Right lobe of liver (tissue), 6 donors: Measurements from ENCODE around the gene AMT. TPM values are rescaled to one million over a fixed set of nuclear protein-coding genes. Genes with fewer than 3 reads are reported as not detected.
A peak's percentile ranks its signal among the peaks of the same experiment; 100 is the strongest.

ENCODE experiments used
- ATAC-seq, 4 donors: fragments of 200-7000 bp; cut with Tn5 transposase; one replicate each; pipeline ENCODE4 v1.9.1; 2020; ENCODE audit warnings: mild to moderate bottlenecking in 4 of 4, moderate library complexity in 4 of 4
- DNase-seq, 3 donors: peaks; one replicate each; pipeline ENCODE4 v3.0.0-alpha.2; 2020
- H3K27ac ChIP-seq, 3 donors: fragments of 200-600 bp; one replicate each; pipeline ENCODE4 v1.8.0; 2022
- H3K27me3 ChIP-seq, 2 donors: fragments of 200-600 bp; one replicate each; pipeline ENCODE4 v1.8.0; 2022
- H3K36me3 ChIP-seq, 4 donors: fragments of 200-600 bp; sonication (generic) in 1 of 4; one replicate each; pipeline versions ENCODE4 v1.5.1 to v1.8.0; 2017 to 2022; ENCODE audit warnings: control low read depth in 1 of 4
- H3K4me1 ChIP-seq, 4 donors: fragments of 200-600 bp; sonication (generic) in 1 of 4; one replicate each; pipeline versions ENCODE4 v1.5.1 to v1.8.0; 2017 to 2022; ENCODE audit warnings: control low read depth in 1 of 4
- H3K4me3 ChIP-seq, 3 donors: fragments of 200-600 bp; one replicate each; pipeline ENCODE4 v1.8.0; 2022
- H3K9me3 ChIP-seq, 4 donors: fragments of 200-600 bp; sonication (generic) in 1 of 4; one replicate each; pipeline versions ENCODE4 v1.5.1 to v1.8.0; 2017 to 2022; ENCODE audit warnings: control low read depth in 1 of 4
- CTCF ChIP-seq, 4 donors: fragments of 200-600 bp in 3 of 4; fragments of 450-650 bp in 1 of 4; IDR thresholded peaks; one replicate each; pipeline versions ENCODE4 v1.5.1 to v1.8.0; 2016 to 2022; ENCODE audit warnings: antibody characterized with exemption in 4 of 4, mild to moderate bottlenecking in 2 of 4
- POLR2A ChIP-seq: fragments of 450-650 bp; IDR thresholded peaks from one replicate; pipeline ENCODE4 v1.6.1; 2017; ENCODE audit warnings: antibody characterized with exemption, mild to moderate bottlenecking
- WGBS: methylation state at CpG from one replicate; pipeline ENCODE4 v1.1.6; 2018; ENCODE audit warnings: low coverage, low lambda C conversion rate; ENCODE audit not compliant: insufficient coverage; ENCODE audit errors: missing lambda C conversion rate; 5-methylcytosine and 5-hydroxymethylcytosine counted together
- intact Hi-C, 2 donors: fragments of 100-400 bp; cut with DNase I; formaldehyde crosslinking; loops; one replicate each; pipeline versions ENCODE4 v1.11.2 to v1.14.1; 2022
- long read RNA-seq: library from polyadenylated mRNA; unstranded; transcript quantifications from one replicate; pipeline ENCODE4 v2.0.0, GENCODE V29; 2019
- total RNA-seq, 6 experiments: library from RNA; depleted of rRNA in 2 of 6; stranded (reverse); fragments of >200 nt in 2 of 6; fragmentation: NEBNext Ultra II Directional in 3 of 6; extraction: Animal tissue kit (Norgen Biotek cat#: 25700) in 3 of 6; gene quantifications; one replicate each; pipeline versions ENCODE4 v1.1.0 to v1.2.4, GENCODE V29; 2016 to 2023
- donor health status: DM: no; HTN: yes; CAD: no.
- donor health status: DM: no; HTN: no; CAD: no.
- donor health status: DM: no; HTN: no; CAD: no.
- donor health status: DM: no; HTN: yes; CAD: no.
- donor health status: DM: no; HTN: yes; CAD: no.

Gene AMT
- total RNA-seq, result 10 to 100 TPM in 5 of 6 experiments, 1 to 10 TPM in 1; 8.4 to 52.0 (median 31.3) TPM
- long read RNA-seq, transcript AMT-201 (9 exons, 2,280 nt), result major isoform, 18 of 33 reads
- long read RNA-seq, transcript AMT-221 (9 exons, 2,038 nt), result minor isoform, 6 of 33 reads
- long read RNA-seq, partial matches to known transcripts, result 1 of 33 reads
- long read RNA-seq, other reads (novel, unspliced or antisense), result 2 of 33 reads

DNA sequence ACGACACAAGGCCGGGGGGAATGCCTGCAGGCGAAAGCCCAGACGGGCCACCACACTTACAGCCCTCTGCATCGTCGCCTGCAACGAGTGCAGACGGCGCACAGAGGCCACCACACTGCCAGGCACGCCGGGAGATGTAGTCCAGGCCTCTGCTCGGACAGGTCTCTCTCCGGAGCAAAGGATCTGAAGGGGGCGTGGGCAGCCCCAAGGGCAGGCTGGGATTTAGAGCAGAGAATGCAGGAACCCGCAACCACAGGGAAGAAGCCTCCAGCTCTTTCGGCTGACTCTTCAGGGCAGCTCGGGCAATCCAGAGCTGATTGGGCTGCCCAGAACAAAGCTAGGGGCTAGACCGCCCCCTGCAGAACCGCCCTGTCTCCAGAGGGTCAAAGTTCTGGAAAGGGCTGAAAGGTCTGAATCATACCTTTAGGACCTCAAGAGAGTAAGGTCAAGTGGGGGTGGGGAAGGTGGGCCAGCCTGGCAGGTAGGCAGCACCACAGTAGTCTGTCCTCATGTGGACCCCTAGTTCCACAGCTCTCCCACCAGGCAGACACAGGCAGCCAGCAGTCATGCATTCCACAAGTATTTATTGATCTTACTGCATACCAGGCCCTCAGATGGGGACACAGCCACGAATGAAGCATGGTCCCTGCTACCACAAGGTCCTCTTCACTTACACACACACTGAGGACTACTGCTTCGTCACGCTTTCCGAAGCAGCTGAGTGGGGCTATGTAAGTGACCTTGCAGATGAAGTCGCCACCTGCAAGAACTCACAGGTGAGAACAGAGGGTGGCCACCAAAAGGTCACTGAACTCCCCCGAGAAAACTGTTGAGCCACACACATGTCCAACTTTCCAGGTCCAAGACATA lies at the start of gene AMT:
Gene AMT, minus strand, starts transcription at position 95 of the 870 bp plus-strand sequence. Its CDS starts 23 bp downstream, at position 72.
- DNase-seq (peak; percentile 71 to 85 (median 85)), ATAC-seq (peak; percentile 83 to 93 (median 92))
- TF ChIP-seq CTCF (IDR thresholded peaks at IDR 0.05) (no peak), POLR2A (peak; percentile 17)
- Histone ChIP-seq H3K4me3 (peak within 1 kb of the TSS; percentile 38 to 64 (median 54)), H3K4me1 (peaks cover 0 to 28% (median 6%) of the 10 kb centered on the region in 4 donors), H3K27me3 (no peaks in the 10 kb centered on the region), H3K9me3 (no peaks in the 10 kb centered on the region), H3K27ac (peak within 1 kb of the TSS in 2 of 3 donors; percentile 42 to 75), H3K36me3 (peaks cover 0 to 15% (median 5%) of the 10 kb centered on the region in 4 donors)
- intact Hi-C loops, result no loop called here
- 25% methylated on average over 13 of the region's 25 CpGs for WGBS

DNA sequence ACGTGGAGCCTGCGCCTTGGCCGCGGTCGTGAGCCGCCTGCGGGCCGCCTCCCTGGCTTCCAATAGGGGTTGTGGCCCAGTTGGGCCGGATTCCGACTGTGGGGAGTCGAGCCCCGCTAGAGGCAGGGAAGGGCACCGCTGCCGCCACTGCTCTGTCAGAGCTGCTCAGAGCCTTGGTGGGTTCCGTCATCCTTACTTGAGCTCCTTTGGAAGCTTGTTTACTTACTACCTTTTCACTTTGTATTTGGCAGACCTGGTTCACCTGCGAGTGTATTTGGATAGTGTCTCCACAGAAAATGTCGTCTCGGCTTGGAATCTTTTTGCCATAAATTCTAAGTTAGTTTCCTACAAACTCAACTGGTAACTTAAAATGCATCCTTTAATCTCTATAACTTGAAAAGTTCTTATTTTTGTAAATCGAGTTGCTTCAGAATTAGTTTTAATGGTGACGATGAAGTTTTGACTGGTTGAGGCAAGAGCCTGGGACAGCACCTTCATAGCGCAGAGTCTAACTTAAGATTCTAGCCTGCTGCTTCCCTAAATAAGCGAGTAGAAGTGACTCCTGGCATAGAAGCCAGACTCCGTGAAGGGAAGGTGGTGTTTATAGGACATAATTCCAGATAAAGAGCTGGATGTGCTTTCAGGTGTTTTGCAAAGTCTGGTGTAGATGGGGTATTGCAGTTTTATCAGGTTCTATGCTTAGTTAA lies 48.6 kb upstream of the AMT start:
- ATAC-seq, result no peak
- TF ChIP-seq CTCF (IDR thresholded peaks at IDR 0.05) (no peak), POLR2A (peak; percentile 4)
- H3K4me1 ChIP-seq, result peaks cover 0 to 27% (median 13%) of the 10 kb centered on the region in 4 donors
- no peaks in the 10 kb centered on the region for H3K27me3 ChIP-seq
- peak overlapping the region; percentile 73 to 95 (median 88) for H3K27ac ChIP-seq
- 4% methylated on average over 10 of the region's 23 CpGs for WGBS
- intact Hi-C loops, result no loop called here
- no peak for DNase-seq
- H3K4me3 ChIP-seq, result peak overlapping the region; percentile 85 to 96 (median 93)
- H3K36me3 ChIP-seq, result no peaks in the 10 kb centered on the region
- no peaks in the 10 kb centered on the region for H3K9me3 ChIP-seq

- H3K9me3 ChIP-seq, result no peaks in the 10 kb centered on the region
- ATAC-seq (peak; percentile 90 to 93 (median 90)), DNase-seq (peak; percentile 98 to 99 (median 99))
- peak within 1 kb of the TSS; percentile 85 to 96 (median 93) for H3K4me3 ChIP-seq
- WGBS, result no CpG with 5 or more reads among the region's 108 CpGs
- TF ChIP-seq CTCF (IDR thresholded peaks at IDR 0.05), result no peak
- TF ChIP-seq POLR2A, result peak; percentile 93
- H3K27me3 ChIP-seq, result no peaks in the 10 kb centered on the region
- H3K27ac ChIP-seq, result peak within 1 kb of the TSS; percentile 74 to 95 (median 88)
- intact Hi-C loops, result no loop called here
- peaks cover 0 to 34% (median 13%) of the 10 kb centered on the region in 4 donors for H3K4me1 ChIP-seq
- no peaks in the 10 kb centered on the region for H3K36me3 ChIP-seq
These were observed 47.9 kb upstream of the AMT start, which contains the start of gene DAG1 for GRCh38 chr3:49469936-49470713. DAG1 (plus strand) TSS chr3:49470267; CDS start chr3:49510535, 40,268 bp downstream.
